Peyer's patch (tissue), 4 donors: ENCODE results near the gene PGPEP1.

ENCODE experiments used
- POLR2A ChIP-seq, 2 donors: fragments of 450-650 bp; IDR thresholded peaks; one replicate each; pipeline ENCODE4 v1.5.1; 2017; ENCODE audit warnings: antibody characterized with exemption in 2 of 2, mild to moderate bottlenecking in 2 of 2, moderate library complexity in 2 of 2
- TF ChIP-seq, protein P1 (sequence below), 6 experiments: fragments of 450-650 bp in 4 of 6; fragments of 200-600 bp in 2 of 6; sonication (generic) in 1 of 6; IDR thresholded peaks; one replicate each; pipeline ENCODE4 v1.5.1; 2017 to 2019; ENCODE audit warnings: antibody characterized with exemption in 6 of 6, mild to moderate bottlenecking in 3 of 6, moderate library complexity in 1 of 6

DNA sequence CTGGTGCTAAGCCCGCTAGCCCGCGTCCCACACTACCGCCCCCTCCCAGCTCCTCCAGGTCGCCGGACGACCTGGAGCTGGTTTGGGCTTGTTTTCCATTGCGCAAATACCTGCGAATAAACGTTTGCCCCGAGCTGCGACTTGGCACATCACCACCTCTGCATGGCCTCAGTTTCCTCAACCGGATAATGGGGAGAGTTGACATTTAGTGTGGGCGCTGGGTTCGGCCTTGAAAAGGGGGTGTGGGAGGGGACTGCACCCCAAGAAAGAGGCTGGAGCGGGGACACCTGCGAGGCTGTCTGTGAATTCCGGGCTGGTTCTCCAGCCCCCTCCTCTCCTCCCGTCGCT lies 48.0 kb upstream of the PGPEP1 start:
- TF ChIP-seq, protein P1, sequence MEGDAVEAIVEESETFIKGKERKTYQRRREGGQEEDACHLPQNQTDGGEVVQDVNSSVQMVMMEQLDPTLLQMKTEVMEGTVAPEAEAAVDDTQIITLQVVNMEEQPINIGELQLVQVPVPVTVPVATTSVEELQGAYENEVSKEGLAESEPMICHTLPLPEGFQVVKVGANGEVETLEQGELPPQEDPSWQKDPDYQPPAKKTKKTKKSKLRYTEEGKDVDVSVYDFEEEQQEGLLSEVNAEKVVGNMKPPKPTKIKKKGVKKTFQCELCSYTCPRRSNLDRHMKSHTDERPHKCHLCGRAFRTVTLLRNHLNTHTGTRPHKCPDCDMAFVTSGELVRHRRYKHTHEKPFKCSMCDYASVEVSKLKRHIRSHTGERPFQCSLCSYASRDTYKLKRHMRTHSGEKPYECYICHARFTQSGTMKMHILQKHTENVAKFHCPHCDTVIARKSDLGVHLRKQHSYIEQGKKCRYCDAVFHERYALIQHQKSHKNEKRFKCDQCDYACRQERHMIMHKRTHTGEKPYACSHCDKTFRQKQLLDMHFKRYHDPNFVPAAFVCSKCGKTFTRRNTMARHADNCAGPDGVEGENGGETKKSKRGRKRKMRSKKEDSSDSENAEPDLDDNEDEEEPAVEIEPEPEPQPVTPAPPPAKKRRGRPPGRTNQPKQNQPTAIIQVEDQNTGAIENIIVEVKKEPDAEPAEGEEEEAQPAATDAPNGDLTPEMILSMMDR (IDR thresholded peaks at IDR 0.05) = no peak
- no peak for TF ChIP-seq POLR2A (IDR thresholded peaks at IDR 0.05)
